ENCODE results near the gene PIGZ.

DNA sequence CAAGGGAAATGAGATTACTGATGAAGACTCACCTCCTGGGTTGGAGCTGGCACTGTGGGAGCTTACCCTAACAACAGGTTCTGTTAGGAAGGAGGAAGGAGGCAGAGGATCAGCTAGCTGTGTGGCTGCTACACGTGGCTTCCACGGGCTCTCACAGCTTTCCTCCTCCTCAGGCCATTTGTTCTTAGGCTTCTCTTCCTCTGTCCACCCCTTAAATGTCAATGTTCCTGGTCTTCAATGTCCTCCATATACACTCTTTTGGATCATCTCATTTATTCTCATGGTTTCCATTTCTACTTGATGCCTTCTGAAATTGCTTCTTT, 5.0 kb downstream of the PIGZ start:
- TF ChIP-seq, protein P1, sequence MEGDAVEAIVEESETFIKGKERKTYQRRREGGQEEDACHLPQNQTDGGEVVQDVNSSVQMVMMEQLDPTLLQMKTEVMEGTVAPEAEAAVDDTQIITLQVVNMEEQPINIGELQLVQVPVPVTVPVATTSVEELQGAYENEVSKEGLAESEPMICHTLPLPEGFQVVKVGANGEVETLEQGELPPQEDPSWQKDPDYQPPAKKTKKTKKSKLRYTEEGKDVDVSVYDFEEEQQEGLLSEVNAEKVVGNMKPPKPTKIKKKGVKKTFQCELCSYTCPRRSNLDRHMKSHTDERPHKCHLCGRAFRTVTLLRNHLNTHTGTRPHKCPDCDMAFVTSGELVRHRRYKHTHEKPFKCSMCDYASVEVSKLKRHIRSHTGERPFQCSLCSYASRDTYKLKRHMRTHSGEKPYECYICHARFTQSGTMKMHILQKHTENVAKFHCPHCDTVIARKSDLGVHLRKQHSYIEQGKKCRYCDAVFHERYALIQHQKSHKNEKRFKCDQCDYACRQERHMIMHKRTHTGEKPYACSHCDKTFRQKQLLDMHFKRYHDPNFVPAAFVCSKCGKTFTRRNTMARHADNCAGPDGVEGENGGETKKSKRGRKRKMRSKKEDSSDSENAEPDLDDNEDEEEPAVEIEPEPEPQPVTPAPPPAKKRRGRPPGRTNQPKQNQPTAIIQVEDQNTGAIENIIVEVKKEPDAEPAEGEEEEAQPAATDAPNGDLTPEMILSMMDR (IDR thresholded peaks at IDR 0.05) = no peak
- TF ChIP-seq POLR2A (IDR thresholded peaks at IDR 0.05) (no peak), POLR2AphosphoS5 (IDR thresholded peaks at IDR 0.05; ENCODE audit: insufficient read depth in 1 of 2, low read depth in 1 of 2) (no peak)
